HG03097 (cell line): ENCODE results near the gene PIAS3.

Source experiments
- ATAC-seq: cut with Tn5 transposase; IDR thresholded peaks from one replicate; pipeline ENCODE4 v1.9.1; 2021; ENCODE audit not compliant: unreplicated experiment, low FRiP score

PIAS3 gene

GRCh38 chr1:145858901-145859490, at the start of gene PIAS3:
PIAS3 (minus strand) TSS chr1:145859081; CDS start chr1:145858990, 91 bp downstream.
- peak; percentile 82 for ATAC-seq

GRCh38 chr1:145908653-145909052, 49.8 kb upstream of the PIAS3 start:
- ATAC-seq: no peak

- ATAC-seq: no peak
Measured at GRCh38 chr1:145906954-145907753, 48.3 kb upstream of the PIAS3 start.

- no peak for ATAC-seq
Measured at GRCh38 chr1:145901312-145902021, 42.6 kb upstream of the PIAS3 start.

- no peak for ATAC-seq
Measured at GRCh38 chr1:145898756-145899155, 39.9 kb upstream of the PIAS3 start.

- no peak for ATAC-seq
Measured at GRCh38 chr1:145897969-145898368, 39.1 kb upstream of the PIAS3 start.

- no peak for ATAC-seq
Measured at GRCh38 chr1:145895471-145895870, 36.6 kb upstream of the PIAS3 start.

- no peak for ATAC-seq
Measured at GRCh38 chr1:145893306-145894055, 34.6 kb upstream of the PIAS3 start.

GRCh38 chr1:145892486-145893087, 33.7 kb upstream of the PIAS3 start:
- ATAC-seq: no peak

- ATAC-seq: no peak
Measured at GRCh38 chr1:145891587-145892485, 33.0 kb upstream of the PIAS3 start.

- ATAC-seq: no peak
Measured at GRCh38 chr1:145891143-145891542, 32.3 kb upstream of the PIAS3 start.

- no peak for ATAC-seq
Measured at GRCh38 chr1:145889722-145890121, 30.8 kb upstream of the PIAS3 start.

GRCh38 chr1:145887631-145888030, 28.8 kb upstream of the PIAS3 start:
- ATAC-seq: no peak

- ATAC-seq: no peak
Measured at GRCh38 chr1:145886816-145887215, 27.9 kb upstream of the PIAS3 start.

GRCh38 chr1:145886390-145886789, 27.5 kb upstream of the PIAS3 start:
- ATAC-seq: no peak

GRCh38 chr1:145885738-145886287, 26.9 kb upstream of the PIAS3 start, which contains the start of gene ANKRD35:
ANKRD35 (minus strand) TSS chr1:145885866; CDS start chr1:145885758, 108 bp downstream.
- peak; percentile 97 for ATAC-seq

- no peak for ATAC-seq
Measured at GRCh38 chr1:145884675-145885074, 25.8 kb upstream of the PIAS3 start.

- no peak for ATAC-seq
Measured at GRCh38 chr1:145879775-145880174, 20.9 kb upstream of the PIAS3 start.

- no peak for ATAC-seq
Measured at GRCh38 chr1:145878724-145879123, 19.8 kb upstream of the PIAS3 start.
